Activated CD4-positive, alpha-beta T cell treated with anti-CD3 and anti-CD28 coated beads, Interleukin-2, Interleukin-6, amounts not matched to agents 100 ng/mL and 50 ng/mL, durations not matched to agents 16 hours and 8 hours (primary cell): Measurements from ENCODE around the gene WFDC2.
"Not testable (repeated sequence)": the region's sequence is repeated elsewhere in the genome, so short reads cannot be mapped to it uniquely, and the experiment has no call there.

Source experiments
- DNase-seq: peaks from one replicate; pipeline ENCODE4 v3.0.0-alpha.2; 2020

WFDC2 gene

DNA sequence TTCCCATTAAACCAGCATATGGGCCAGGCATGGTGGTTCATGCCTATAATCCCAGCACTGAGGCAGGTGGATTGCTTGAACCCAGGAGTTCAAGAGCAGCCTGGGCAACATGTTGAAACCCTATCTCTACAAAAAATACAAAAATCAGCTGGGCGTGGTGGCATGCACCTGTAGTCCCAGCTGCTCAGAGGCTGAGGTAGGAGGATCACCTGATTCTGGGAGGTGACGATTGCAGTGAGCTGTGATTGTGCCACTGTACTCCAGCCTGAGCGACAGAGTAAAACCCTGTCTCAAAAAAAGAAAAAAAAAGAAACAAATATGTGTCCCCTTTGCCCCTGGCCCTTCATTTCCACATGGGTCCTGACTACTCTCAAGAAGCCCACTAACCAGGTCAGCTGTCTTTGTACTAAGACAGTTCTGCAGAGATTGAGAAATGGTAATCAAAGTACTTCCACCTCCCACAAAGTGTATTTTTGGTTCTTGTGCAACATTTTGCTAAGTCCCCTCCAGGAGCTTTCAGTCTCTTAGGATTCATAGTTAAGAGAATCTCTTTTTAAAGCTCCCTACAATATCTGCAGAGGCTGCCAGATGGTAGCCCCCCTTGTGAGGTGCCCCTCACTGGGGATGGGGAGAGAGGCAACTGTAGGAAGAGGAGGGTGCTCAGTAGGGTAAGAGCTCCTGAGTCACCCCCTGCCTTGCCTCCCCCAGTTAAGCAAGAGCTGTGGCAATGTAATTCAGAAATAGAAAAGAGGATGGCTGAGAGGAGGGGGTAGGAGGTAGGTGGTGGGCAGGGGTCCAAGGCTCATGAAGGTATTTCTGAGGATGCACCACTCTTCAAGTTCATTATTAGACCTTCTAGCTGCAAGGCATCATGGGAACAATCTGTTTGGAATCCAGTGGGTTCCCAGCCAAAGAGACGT lies 16.5 kb upstream of the WFDC2 start:
- DNase-seq: no peak

DNA sequence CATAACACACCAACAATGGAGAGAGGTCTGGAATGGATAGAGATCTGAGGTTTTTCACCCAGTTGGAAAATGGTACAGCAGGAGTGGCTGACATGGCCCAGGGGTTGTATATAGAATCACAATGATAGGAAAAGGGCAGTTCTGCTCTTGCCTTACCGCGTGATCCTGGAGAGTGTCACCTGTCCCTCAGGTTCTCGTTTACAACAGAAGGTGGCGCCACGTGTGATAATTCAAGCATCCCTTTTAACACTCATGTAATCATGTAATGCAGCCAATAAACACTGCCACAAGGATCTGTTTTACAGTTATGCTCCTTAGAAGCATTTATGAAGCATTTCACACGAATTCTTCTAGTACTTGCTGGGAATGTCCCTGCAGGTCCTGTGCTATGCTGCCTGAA lies 12.9 kb upstream of the WFDC2 start:
- peak; percentile 47 for DNase-seq

DNA sequence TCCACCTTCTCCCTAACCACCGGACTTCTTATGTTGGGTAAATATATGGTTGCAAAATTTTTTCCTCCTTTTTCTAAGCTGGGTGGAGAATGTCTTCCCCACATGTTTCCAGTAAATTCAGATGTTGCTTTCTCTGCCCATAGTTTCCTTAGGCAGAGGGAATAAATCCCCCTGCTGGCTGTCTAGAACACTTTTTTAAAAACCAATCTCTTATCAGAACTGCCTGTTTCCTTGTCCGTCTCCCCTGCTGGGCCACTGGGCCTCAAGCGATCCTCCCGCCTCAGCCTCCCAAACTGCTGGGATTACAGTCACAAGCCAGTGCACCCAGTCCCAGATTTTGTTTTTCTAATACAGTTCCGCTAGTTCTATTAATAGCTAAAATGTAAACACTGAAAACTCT lies 9.9 kb upstream of the WFDC2 start:
- DNase-seq: no peak

GRCh38 chr20:45461225-45461624 lies 8.3 kb upstream of the WFDC2 start:
- DNase-seq: no peak

DNA sequence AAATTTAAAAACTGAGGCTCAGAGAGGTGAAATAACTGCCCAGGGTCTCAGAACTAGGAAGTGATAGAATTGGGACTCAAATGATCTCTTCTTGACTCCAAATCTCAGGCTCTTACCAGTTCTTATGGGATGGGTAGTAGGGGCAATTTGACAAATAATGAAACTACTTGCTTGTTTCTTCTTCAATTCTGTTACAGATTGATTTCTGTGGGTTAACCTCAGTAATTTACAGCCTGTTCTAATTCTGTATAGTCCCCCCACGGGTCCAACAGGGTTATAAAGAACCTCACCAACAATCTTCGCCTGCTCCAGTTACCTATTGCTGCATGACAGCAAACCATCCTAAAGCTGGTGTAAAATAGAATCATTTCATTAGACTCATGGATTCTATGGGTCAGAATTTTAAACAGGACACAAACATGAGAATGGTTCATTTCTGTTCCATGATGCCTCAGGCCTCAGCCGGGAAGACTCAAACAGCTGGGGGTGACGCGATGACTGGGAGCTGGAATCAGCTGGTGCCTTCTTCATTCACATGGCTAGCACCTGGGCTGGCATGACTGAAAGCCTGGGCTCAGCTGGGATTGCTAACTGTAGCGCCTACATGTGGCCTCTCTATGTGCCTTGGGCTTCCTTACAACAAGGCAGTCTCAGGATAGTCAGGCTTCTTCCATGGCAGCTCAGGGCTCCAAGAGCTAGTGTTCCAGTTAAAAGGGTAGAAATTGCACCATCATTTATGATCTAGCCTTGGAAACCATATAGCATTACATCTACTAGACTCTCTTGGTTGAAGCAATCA lies 6.6 kb upstream of the WFDC2 start:
- DNase-seq: no peak

DNA sequence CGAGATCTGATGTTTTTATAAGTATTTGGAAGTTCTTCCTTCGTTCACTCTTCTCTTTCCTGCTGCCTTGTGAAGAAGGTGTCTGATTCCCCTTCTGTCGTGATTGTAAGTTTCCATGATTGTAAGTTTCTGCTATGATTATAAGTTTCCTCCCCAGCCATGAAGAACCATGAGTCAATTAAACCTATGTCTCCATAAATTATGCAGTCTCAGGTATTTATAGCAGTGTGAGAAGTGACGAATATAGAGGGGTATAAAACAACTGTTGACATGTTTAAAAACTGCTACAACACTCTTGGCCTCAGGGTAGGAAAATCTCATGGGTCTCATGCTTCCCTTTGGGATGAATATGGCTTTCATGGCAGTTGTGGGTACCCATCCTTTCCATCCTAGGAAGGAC lies 5.8 kb upstream of the WFDC2 start:
- DNase-seq: no peak

- no peak for DNase-seq
Observed at GRCh38 chr20:45465491-45466266, 3.9 kb upstream of the WFDC2 start.

DNA sequence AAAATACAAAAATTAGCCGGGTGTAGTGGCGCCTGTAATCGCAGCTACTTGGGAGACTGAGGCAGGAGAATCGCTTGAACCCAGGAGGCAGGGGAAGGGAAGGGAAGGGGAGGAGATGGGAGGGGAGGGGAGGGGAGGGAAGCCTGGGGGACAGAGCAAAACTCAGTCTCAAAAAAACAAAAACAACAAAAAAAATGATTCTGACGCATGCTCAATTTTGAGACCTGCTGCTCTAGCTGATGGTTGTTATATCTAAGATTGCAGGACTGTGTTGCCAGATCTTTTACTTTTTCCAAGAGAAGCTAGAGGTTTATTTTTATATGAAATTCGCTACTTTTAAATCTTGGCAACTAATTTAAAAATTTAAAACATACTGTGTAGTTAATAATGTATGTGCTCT lies 2.4 kb upstream of the WFDC2 start:
- no peak for DNase-seq

DNA sequence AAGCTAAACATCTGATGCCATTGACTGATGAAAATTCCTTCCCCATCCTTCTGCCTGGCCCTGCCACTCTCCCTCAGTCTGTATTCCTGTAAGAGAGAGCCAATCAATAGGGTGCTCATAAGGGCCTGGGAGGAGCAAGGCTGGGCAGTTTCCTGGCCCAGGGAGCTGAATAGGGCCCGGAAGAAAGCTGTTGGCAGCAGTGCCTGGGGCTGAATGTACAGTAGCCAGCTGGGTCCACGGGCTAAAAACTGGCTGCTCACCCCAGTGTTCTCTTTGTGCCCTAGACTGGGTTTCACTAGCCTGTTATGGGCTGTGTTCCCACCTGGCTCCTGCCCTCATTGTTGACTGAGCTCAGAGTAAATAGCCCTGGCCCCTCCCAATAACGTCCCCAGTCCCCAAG lies 1.7 kb upstream of the WFDC2 start:
- no peak for DNase-seq

DNA sequence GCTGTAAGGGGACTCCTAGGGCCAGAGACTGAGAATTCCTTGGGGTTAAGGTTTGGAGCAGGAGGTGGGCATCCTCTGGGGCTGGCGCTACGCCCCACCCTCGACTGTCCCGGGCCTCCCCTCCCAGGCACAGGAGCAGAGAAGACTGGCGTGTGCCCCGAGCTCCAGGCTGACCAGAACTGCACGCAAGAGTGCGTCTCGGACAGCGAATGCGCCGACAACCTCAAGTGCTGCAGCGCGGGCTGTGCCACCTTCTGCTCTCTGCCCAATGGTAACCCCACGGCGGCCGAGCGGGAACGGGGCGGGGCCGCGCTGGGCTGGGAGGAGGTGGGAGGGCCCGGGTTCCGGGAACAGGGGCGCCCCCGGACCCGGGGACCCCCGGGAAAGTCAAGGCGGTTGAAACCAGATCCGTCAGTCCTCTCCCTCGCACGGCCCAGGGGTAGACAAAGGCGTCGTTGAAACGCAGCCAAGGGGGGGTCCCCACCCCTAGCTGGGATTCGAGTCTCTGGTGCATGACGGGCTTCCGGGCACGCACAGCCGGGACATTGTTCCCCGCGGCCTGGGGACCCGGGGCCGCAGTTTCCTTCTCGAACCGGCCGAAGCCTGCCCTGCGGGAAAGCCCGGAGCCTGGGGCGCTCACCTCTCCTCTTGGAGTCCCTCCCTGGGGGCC lies 844 bp downstream of the WFDC2 start:
- DNase-seq: no peak

DNA sequence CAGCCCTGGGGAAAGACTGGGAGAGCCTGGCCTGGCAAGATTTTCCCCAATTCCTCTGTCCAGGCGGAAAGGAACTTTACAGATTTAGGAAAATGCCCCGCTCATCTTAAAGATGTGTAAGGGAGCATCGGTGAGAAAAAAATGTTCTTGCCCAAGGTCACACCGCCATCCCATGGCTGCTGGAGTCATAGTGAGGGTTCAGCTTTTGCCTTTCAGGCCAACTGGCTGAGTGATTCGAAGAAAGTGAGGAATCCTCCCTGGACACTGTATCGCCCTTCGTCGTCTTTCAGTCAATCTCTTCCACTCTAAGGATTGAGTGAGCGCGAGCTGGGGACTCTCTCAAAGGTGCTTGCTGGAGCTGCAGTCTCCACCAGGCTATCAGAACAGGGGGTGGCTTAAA lies 1.4 kb downstream of the WFDC2 start:
- no peak for DNase-seq

DNA sequence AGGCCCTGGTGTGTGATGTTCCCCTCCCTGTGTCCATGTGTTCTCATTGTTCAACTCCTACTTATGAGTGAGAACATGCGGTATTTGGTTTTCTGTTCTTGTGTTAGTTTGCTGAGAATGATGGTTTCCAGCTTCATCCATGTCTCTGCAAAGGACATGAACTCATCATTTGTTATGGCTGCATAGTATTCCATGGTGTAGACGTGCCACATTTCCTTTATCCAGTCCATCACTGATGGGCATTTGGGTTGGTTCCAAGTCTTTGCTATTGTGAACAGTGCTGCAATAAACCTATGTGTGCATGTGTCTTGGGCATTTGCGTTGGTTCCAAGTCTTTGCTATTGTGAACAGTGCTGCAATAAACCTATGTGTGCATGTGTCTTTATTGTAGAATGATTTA lies 2.7 kb downstream of the WFDC2 start:
- DNase-seq: not testable (repeated sequence)

- not testable (repeated sequence) for DNase-seq
Observed at GRCh38 chr20:45477530-45478148, 8.1 kb downstream of the WFDC2 start.

DNA sequence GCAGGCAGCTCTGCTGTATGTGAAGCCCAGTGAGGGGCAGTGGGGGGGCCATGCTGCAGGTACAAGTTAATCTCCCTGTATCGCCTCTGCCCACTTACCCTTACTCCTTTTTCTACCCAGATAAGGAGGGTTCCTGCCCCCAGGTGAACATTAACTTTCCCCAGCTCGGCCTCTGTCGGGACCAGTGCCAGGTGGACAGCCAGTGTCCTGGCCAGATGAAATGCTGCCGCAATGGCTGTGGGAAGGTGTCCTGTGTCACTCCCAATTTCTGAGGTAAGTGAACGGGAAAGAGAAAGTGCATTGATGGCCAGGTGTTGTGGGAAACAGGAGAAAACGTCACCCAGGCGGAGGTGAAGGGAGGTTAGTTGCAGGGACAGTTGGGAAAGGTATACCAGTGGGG lies 10.3 kb downstream of the WFDC2 start:
- no peak for DNase-seq

- no peak for DNase-seq
Observed at GRCh38 chr20:45484676-45485075, 15.1 kb downstream of the WFDC2 start.

GRCh38 chr20:45485388-45485787 lies 15.8 kb downstream of the WFDC2 start:
- DNase-seq: no peak

DNA sequence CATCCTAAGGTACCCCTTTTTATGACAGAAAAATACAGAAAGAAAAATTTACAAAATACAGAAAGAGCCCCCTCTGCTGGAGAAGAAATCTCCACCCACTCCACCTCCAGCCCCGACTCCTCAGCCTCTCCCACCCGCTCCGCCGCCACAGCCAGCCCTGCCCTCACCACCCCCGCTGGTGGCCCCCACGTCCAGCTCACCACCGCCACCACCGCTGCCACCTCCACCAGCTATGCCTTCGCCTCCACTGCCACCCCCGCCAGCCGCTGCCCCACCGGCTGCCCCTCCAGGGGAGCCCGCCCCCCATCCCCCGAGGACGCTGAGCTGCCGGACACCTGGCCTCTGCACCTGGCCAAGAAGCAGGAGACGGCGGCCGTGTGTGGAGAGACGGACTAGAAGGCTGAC lies 17.7 kb downstream of the WFDC2 start:
- DNase-seq: no peak

GRCh38 chr20:45489083-45489531 lies 19.6 kb downstream of the WFDC2 start:
- no peak for DNase-seq

- DNase-seq: no peak
Observed at GRCh38 chr20:45495501-45495941, 26.0 kb downstream of the WFDC2 start.

- DNase-seq: no peak
Observed at GRCh38 chr20:45496166-45496565, 26.6 kb downstream of the WFDC2 start.

- DNase-seq: no peak
Observed at GRCh38 chr20:45497971-45498494, 28.5 kb downstream of the WFDC2 start.

DNA sequence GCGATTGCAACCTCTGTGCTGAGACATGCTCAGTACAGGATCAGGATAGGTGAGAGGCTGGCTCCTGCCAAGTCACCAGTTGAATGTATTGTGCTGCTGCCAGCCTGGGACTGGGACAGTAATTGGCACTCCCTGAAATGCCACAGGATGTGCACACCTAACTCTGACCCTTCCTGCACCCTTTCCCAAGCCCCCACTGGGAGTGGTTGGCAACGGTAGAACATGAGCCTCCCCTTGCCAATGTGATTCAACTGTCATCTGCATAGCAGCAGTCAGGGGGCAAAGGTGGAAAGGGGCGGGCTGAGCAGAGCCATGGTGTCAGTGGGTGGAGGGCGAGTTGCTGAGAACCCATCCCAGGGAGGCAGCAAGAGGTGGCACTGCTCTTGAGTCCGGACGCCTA lies 30.5 kb downstream of the WFDC2 start:
- DNase-seq: no peak
